ENCODE measurements around the gene RPRD1B. TPM values are rescaled to one million over a fixed set of nuclear protein-coding genes. Genes with fewer than 3 reads are reported as not detected.

The RPRD1B gene
- polyA plus RNA-seq, 2 of the 4 experiments (the other 2 are of a cell fraction) = 16.4 to 28.4 TPM

DNA sequence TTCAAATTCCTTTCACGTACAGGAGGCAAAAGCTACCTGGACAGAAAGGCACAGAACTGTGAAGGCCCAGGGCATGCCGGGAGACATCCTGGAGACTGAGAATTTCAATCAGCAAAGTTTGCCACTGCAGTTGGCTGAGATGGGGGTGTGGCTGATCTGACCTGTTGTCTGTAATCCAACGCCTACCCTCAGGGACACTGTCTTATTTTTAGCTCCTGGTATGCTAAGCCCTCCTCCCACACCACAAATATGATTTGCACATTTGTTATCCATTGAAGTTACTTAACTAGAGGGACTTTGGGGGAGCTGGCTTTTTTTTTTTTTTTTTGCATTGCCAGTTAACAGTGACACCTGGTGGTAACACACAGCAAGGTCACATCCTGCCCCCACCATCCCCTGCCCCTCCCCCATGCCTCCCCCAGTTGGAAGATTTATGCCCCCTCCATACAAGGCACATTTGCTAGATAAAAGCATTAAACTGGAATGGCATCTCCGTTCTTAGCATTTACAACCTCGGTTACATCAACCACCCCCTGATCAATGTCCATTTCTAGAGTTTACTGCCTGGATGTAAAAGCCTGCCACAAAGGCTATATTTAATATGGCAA is 40.6 kb upstream of the RPRD1B start (continued):
- TF ChIP-seq RAD21 (conservative IDR thresholded peaks at IDR 0.05 in 1 of 2, IDR thresholded peaks at IDR 0.05 in 1 of 2) (peak; percentile 37 to 77), SMC3 (IDR thresholded peaks at IDR 0.05) (peak; percentile 83), HDAC2 (IDR thresholded peaks at IDR 0.05) (no peak), JUN (IDR thresholded peaks at IDR 0.05) (no peak), HEYL (CRISPR knock-in tag; IDR thresholded peaks at IDR 0.05) (no peak), FOSB (CRISPR knock-in tag; IDR thresholded peaks at IDR 0.05) (no peak), MYC (IDR thresholded peaks at IDR 0.05; ENCODE audit: borderline replicate concordance, low read length) (no peak), CEBPB (IDR thresholded peaks at IDR 0.05) (no peak)
- TF ChIP-seq, protein P1, sequence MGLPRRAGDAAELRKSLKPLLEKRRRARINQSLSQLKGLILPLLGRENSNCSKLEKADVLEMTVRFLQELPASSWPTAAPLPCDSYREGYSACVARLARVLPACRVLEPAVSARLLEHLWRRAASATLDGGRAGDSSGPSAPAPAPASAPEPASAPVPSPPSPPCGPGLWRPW (IDR thresholded peaks at IDR 0.05) = no peak

DNA sequence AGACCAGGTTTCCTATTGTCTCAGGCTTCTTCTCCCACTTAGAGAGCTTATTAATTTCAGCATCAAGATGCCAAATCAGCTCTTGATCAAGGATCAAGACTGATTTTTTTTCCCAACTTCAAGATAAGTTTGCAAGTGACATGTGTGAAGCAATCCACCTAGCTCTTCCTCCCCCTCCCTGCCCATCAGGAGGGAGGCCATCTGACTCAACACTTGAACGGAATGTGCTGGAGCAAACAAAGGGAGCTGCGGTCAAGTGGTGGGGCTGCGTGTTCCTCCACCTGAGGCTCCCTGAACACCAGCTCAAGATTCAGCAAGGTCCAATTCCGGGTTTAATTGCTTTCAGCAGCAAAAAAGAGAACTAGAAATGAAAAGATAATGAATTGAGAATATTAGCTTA is 39.0 kb upstream of the RPRD1B start:
- no peak for FAIRE-seq
- POLR2A ChIA-PET = interaction anchor here (1.0 to 2.1 kb wide), 2 partner anchors 39 to 87 kb away, joined by 3 to 7 read pairs; partner anchors contain the start of genes RPRD1B and TTI1
- peaks cover 50% of the 10 kb centered on the region for H3K4me1 ChIP-seq
- 47% methylated on average over 4 of the region's 4 CpGs for WGBS (ENCODE audit: missing lambda C conversion rate)
- no peaks in the 10 kb centered on the region for H3K9me3 ChIP-seq
- no peak overlapping the region for H3K4me3 ChIP-seq
- H3K4me2 ChIP-seq = peak overlapping the region; percentile 25; the same call in 2 of the 3 replicates
- CTCF ChIA-PET = interaction anchor here (1.0 to 5.2 kb wide), 15 partner anchors 8 to 431 kb away, joined by 3 to 41 read pairs (median 5); partner anchors contain the start of gene VSTM2L
- peak in 1 of 2 experiments; percentile 49; a peak in 3 of 6 replicates for ATAC-seq
- DNase-seq (ENCODE audit: low read depth in 1 of 2, low spot score in 1 of 2) = peak; percentile 40 to 49
- TF ChIP-seq, protein P2, sequence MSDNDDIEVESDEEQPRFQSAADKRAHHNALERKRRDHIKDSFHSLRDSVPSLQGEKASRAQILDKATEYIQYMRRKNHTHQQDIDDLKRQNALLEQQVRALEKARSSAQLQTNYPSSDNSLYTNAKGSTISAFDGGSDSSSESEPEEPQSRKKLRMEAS (IDR thresholded peaks at IDR 0.05) = 0 out of 2 replicates have a peak, but pooled peaks have one; percentile 29
- TF ChIP-seq HDAC2 (IDR thresholded peaks at IDR 0.05) = no peak
- TF ChIP-seq CEBPB (IDR thresholded peaks at IDR 0.05) = peak; percentile 29 to 64; a peak in 2 of 4 replicates
- H3K27ac ChIP-seq = peak overlapping the region; percentile 37 to 64; a peak in 3 of 6 replicates

DNA sequence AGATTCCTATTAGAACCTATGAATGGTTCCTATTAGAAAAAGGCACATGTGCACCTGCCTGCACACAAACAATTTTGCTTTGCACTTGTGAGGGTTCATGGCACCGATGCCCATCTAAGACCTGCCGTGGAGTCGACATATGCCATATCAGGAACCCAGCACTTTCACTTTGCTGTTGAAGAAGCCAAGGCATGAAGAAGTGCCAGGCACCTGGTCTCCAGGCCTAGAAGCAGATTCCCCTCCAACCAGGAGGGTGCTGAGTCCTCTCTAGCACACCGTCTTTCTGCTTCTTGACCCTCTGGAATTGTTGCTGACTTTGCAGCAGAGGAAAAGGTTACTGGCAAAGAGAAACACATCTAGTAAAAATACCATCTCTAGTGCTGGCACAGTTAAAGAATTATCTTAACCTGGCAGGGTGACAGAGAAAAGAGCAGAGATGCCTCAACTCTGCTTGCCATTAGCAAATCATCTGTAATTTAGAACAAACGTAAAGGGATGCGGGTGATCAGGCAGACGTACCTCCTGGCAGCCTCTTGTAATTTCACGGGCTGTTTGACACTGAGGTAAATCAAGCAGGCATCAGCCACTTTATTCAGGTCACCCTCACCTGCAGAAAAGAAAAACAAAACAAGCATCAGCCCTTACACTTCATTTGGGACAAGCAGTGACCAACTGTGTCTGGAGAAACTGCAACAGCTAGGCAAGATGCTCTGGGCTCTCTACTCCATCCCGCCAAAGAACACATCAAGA is 37.5 kb upstream of the RPRD1B start:
- WGBS (ENCODE audit: missing lambda C conversion rate) = 89% methylated on average over 9 of the region's 9 CpGs

DNA sequence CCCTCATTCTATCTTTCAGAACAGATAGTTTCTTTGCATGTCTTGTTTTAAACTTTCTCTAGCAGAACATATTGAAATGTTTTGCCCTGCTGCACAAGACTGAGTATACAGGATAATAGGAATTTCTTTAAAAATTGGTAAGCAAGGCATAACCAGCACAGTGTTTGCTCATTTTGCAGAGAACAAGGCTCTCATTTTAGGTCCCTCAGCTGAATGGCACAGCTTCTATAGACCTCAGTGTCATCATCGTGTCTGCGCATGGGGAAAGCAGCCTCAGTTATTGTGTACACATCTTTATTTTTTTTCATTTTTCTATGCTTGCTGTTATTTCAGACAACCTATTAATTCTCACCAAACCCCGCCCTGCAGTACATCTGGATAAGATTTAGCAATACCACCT is 36.0 kb upstream of the RPRD1B start:
- H3K4me1 ChIP-seq = peaks cover 35% of the 10 kb centered on the region
- FAIRE-seq (no peak), ATAC-seq (no peak), DNase-seq (ENCODE audit: low read depth in 1 of 2, low spot score in 1 of 2) (no peak)
- CTCF ChIA-PET = interaction anchor here (0.6 kb wide), 2 partner anchors 17 to 22 kb away, joined by 3 to 4 read pairs; no protein-coding TSS in a partner anchor
- H3K4me3 ChIP-seq = no peak overlapping the region
- 92% methylated on average over 3 of the region's 3 CpGs for WGBS (ENCODE audit: missing lambda C conversion rate)
- no peak overlapping the region for H3K27ac ChIP-seq
- no peaks in the 10 kb centered on the region for H3K9me3 ChIP-seq
- POLR2A ChIA-PET = interaction anchor here (0.7 kb wide), 1 partner anchor 148 kb away, joined by 3 read pairs; no protein-coding TSS in a partner anchor
- no peak overlapping the region for H3K4me2 ChIP-seq
- TF ChIP-seq RFX5 (IDR thresholded peaks at IDR 0.05) (no peak), EHMT2 (IDR thresholded peaks at IDR 0.05; ENCODE audit: low read depth) (no peak), MAFK (IDR thresholded peaks at IDR 0.05; ENCODE audit: partially characterized antibody) (no peak), CBX2 (IDR thresholded peaks at IDR 0.05; ENCODE audit: borderline replicate concordance, low read depth) (no peak), CHD4 (IDR thresholded peaks at IDR 0.05; ENCODE audit: borderline replicate concordance) (no peak), HOXB13 (CRISPR knock-in tag; IDR thresholded peaks at IDR 0.05; ENCODE audit: low read depth) (no peak), HOXB5 (CRISPR knock-in tag; IDR thresholded peaks at IDR 0.05) (no peak), ZSCAN20 (CRISPR knock-in tag; IDR thresholded peaks at IDR 0.05) (no peak), GATA3 (IDR thresholded peaks at IDR 0.05; ENCODE audit: borderline replicate concordance) (no peak), CBX8 (IDR thresholded peaks at IDR 0.05) (no peak)
- TF ChIP-seq, protein P3, sequence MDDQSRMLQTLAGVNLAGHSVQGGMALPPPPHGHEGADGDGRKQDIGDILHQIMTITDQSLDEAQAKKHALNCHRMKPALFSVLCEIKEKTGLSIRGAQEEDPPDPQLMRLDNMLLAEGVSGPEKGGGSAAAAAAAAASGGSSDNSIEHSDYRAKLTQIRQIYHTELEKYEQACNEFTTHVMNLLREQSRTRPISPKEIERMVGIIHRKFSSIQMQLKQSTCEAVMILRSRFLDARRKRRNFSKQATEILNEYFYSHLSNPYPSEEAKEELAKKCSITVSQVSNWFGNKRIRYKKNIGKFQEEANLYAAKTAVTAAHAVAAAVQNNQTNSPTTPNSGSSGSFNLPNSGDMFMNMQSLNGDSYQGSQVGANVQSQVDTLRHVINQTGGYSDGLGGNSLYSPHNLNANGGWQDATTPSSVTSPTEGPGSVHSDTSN (IDR thresholded peaks at IDR 0.05) = no peak
- TF ChIP-seq, protein P1 (IDR thresholded peaks at IDR 0.05) = no peak
- TF ChIP-seq, protein P4, sequence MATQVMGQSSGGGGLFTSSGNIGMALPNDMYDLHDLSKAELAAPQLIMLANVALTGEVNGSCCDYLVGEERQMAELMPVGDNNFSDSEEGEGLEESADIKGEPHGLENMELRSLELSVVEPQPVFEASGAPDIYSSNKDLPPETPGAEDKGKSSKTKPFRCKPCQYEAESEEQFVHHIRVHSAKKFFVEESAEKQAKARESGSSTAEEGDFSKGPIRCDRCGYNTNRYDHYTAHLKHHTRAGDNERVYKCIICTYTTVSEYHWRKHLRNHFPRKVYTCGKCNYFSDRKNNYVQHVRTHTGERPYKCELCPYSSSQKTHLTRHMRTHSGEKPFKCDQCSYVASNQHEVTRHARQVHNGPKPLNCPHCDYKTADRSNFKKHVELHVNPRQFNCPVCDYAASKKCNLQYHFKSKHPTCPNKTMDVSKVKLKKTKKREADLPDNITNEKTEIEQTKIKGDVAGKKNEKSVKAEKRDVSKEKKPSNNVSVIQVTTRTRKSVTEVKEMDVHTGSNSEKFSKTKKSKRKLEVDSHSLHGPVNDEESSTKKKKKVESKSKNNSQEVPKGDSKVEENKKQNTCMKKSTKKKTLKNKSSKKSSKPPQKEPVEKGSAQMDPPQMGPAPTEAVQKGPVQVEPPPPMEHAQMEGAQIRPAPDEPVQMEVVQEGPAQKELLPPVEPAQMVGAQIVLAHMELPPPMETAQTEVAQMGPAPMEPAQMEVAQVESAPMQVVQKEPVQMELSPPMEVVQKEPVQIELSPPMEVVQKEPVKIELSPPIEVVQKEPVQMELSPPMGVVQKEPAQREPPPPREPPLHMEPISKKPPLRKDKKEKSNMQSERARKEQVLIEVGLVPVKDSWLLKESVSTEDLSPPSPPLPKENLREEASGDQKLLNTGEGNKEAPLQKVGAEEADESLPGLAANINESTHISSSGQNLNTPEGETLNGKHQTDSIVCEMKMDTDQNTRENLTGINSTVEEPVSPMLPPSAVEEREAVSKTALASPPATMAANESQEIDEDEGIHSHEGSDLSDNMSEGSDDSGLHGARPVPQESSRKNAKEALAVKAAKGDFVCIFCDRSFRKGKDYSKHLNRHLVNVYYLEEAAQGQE (IDR thresholded peaks at IDR 0.05) = no peak
- TF ChIP-seq, protein P5, sequence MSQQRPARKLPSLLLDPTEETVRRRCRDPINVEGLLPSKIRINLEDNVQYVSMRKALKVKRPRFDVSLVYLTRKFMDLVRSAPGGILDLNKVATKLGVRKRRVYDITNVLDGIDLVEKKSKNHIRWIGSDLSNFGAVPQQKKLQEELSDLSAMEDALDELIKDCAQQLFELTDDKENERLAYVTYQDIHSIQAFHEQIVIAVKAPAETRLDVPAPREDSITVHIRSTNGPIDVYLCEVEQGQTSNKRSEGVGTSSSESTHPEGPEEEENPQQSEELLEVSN (IDR thresholded peaks at IDR 0.05; ENCODE audit: borderline replicate concordance, low read depth) = no peak

More for the DNA sequence above, 37.5 kb upstream of the RPRD1B start:
- H3K9me3 ChIP-seq = no peaks in the 10 kb centered on the region
- CTCF ChIA-PET = interaction anchor here (1.0 to 5.2 kb wide), 6 partner anchors 12 to 432 kb away, joined by 4 to 40 read pairs (median 5); partner anchors contain the start of gene VSTM2L
- DNase-seq (ENCODE audit: low read depth in 1 of 2, low spot score in 1 of 2) = no peak
- H3K4me3 ChIP-seq = no peak overlapping the region
- FAIRE-seq = no peak
- H3K27ac ChIP-seq = no peak overlapping the region
- POLR2A ChIA-PET = no interaction called here
- peaks cover 35% of the 10 kb centered on the region for H3K4me1 ChIP-seq
- no peak for TF ChIP-seq RARB (CRISPR knock-in tag; IDR thresholded peaks at IDR 0.05)
- TF ChIP-seq NPAS2 (CRISPR knock-in tag; IDR thresholded peaks at IDR 0.05; ENCODE audit: borderline replicate concordance) = no peak
- no peak for ATAC-seq
- no peak overlapping the region for H3K4me2 ChIP-seq

Data from A549 (cell line).